SK-N-MC (cell line): Measurements from ENCODE around the gene AOPEP.

Source experiments
- EZH2 ChIP-seq: fragments of 200-600 bp; sonication (generic); IDR thresholded peaks from one replicate; pipeline ENCODE4 v1.6.1; 2017; ENCODE audit warnings: antibody characterized with exemption
- FOXP2 ChIP-seq: optimal IDR thresholded peaks from 2 replicates; pipeline ENCODE3; 2011; ENCODE audit warnings: mild to moderate bottlenecking, moderate library complexity; ENCODE audit not compliant: insufficient read depth; ENCODE audit errors: extremely low read length, control extremely low read depth
- POLR2AphosphoS5 ChIP-seq: IDR thresholded peaks from 2 replicates; pipeline ENCODE4 v1.6.1; 2012; ENCODE audit warnings: mild to moderate bottlenecking, low read depth, low read length, borderline replicate concordance

- no peak for TF ChIP-seq POLR2AphosphoS5
- TF ChIP-seq EZH2, result no peak
- peak; percentile 56 for TF ChIP-seq FOXP2
Measured at GRCh38 chr9:94805585-94805984, 79.1 kb downstream of the AOPEP start.
